Measurements from ENCODE around the gene MSANTD1. TPM values are rescaled to one million over a fixed set of nuclear protein-coding genes. Genes with fewer than 3 reads are reported as not detected.
A peak's percentile ranks its signal among the peaks of the same experiment; 100 is the strongest.

MSANTD1 gene
- total RNA-seq, 2 donors from 2014 or later, result 2.6 to 3.6 TPM

DNA sequence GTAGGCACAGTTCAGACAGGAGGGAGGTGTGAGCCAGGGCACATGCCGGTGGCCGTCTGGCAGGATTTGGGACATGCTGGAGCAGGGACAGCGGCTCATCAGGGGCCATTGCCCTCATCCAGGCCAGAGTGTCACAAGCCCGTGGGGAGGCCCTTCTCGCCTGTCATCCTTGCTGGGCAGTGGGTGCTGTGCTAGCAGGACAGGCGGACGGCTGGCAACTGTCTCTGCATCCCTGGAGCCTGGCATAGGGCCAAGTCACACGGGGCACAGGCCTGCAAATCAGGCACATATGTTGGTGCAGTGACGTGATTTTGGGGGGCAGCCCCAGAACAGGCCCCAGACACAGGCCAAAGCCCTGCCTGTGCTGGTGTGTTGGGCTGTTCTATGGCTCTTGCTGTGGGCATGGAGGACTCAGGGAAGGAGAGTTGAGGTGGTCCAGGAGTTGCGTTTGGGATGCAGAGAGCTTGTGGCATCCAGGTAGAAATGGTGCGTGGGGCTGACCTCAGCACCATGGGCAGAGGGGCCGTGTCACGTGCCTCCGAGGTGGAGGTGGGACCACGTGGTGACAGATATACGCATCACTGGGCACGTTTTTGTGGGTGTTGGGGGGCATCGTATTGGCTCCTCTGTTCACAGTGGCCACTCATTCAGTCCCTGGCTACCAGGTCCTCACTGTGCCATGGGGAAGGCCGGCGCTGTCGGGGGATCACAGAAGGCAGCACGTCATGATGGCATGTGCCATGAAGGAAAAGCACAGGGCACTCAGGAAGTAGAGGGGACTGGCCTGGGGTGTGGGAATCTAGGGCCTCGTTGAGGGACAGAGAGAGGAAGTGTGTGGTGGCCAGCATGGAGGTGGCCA lies 14.6 kb upstream of the MSANTD1 start:
- intact Hi-C loops (cut with DNase I), result no loop called here
- WGBS, 2 donors, result 86 to 88% methylated on average over 21 of the region's 23 CpGs
- peaks cover 22 to 48% of the 10 kb centered on the region in 2 donors for H3K36me3 ChIP-seq (replicated peaks in 1 of 2; ENCODE audit: insufficient read depth in 1 of 2, low read depth in 2 of 2)
- ATAC-seq (no peak), DNase-seq (no peak)
- H3K27ac ChIP-seq, result peak overlapping the region in 1 of 4 donors; percentile 33
- H3K27me3 ChIP-seq, result no peaks in the 10 kb centered on the region
- TF ChIP-seq POLR2A (IDR thresholded peaks at IDR 0.05), result no peak
- TF ChIP-seq, protein P1, sequence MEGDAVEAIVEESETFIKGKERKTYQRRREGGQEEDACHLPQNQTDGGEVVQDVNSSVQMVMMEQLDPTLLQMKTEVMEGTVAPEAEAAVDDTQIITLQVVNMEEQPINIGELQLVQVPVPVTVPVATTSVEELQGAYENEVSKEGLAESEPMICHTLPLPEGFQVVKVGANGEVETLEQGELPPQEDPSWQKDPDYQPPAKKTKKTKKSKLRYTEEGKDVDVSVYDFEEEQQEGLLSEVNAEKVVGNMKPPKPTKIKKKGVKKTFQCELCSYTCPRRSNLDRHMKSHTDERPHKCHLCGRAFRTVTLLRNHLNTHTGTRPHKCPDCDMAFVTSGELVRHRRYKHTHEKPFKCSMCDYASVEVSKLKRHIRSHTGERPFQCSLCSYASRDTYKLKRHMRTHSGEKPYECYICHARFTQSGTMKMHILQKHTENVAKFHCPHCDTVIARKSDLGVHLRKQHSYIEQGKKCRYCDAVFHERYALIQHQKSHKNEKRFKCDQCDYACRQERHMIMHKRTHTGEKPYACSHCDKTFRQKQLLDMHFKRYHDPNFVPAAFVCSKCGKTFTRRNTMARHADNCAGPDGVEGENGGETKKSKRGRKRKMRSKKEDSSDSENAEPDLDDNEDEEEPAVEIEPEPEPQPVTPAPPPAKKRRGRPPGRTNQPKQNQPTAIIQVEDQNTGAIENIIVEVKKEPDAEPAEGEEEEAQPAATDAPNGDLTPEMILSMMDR (IDR thresholded peaks at IDR 0.05), result no peak
- H3K4me1 ChIP-seq, result peaks cover 39% of the 10 kb centered on the region
- no peak overlapping the region for H3K4me3 ChIP-seq
- no peaks in the 10 kb centered on the region for H3K9me3 ChIP-seq

DNA sequence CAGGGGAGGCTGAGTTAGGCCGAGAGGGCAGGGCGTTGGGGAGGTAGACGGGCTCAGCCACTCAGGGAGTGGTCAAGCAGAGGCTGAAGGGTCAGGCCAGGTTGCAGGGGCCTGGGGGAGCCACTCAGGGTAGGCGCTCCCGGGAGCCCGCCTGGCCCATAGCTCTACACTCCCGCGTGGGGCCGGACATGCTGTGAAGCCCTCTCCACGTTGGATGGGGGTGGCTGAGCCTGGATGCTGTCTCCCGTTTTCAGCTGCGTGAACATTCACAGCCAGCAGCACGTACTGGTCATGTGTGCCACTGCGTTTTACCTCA lies 14.0 kb upstream of the MSANTD1 start:
- Histone ChIP-seq H3K27ac (no peak overlapping the region), H3K9me3 (no peaks in the 10 kb centered on the region), H3K4me1 (peaks cover 45% of the 10 kb centered on the region), H3K4me3 (no peak overlapping the region), H3K27me3 (no peaks in the 10 kb centered on the region), H3K36me3 (replicated peaks in 1 of 2; ENCODE audit: insufficient read depth in 1 of 2, low read depth in 2 of 2) (peaks cover 17 to 42% of the 10 kb centered on the region in 2 donors)
- ATAC-seq (no peak), DNase-seq (no peak)
- WGBS, 2 donors, result 83 to 90% methylated on average over 7 to 13 of the region's 14 CpGs
- TF ChIP-seq, protein P1 (IDR thresholded peaks at IDR 0.05), result no peak
- no peak for TF ChIP-seq POLR2A (IDR thresholded peaks at IDR 0.05)
- intact Hi-C loops (cut with DNase I), result no loop called here

DNA sequence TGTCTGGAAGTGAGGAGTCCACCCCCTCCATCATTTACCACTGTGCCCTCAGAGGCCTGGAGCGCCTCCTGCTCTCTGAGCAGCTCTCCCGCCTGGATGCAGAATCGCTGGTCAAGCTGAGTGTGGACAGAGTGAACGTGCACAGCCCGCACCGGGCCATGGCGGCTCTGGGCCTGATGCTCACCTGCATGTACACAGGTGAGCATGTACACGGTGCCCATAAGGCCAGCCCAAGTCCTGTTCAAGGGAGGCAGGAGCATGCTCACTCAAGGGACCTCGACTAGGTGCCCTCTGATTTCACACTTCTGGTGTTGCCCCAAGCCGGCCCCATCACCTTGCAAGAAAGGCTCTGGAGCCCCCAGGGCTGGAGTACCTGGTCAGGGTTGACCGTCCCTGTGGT lies 13.4 kb upstream of the MSANTD1 start:
- Histone ChIP-seq H3K4me1 (peaks cover 51% of the 10 kb centered on the region), H3K4me3 (no peak overlapping the region), H3K27me3 (no peaks in the 10 kb centered on the region), H3K9me3 (no peaks in the 10 kb centered on the region), H3K27ac (no peak overlapping the region), H3K36me3 (replicated peaks in 1 of 2; ENCODE audit: insufficient read depth in 1 of 2, low read depth in 2 of 2) (peaks cover 17 to 36% of the 10 kb centered on the region in 2 donors)
- 90 to 100% methylated on average over 1 to 10 of the region's 11 CpGs for WGBS, 2 donors
- TF ChIP-seq, protein P1 (IDR thresholded peaks at IDR 0.05), result no peak
- no peak for TF ChIP-seq POLR2A (IDR thresholded peaks at IDR 0.05)
- ATAC-seq (no peak), DNase-seq (no peak)
- intact Hi-C loops (cut with DNase I), result no loop called here

DNA sequence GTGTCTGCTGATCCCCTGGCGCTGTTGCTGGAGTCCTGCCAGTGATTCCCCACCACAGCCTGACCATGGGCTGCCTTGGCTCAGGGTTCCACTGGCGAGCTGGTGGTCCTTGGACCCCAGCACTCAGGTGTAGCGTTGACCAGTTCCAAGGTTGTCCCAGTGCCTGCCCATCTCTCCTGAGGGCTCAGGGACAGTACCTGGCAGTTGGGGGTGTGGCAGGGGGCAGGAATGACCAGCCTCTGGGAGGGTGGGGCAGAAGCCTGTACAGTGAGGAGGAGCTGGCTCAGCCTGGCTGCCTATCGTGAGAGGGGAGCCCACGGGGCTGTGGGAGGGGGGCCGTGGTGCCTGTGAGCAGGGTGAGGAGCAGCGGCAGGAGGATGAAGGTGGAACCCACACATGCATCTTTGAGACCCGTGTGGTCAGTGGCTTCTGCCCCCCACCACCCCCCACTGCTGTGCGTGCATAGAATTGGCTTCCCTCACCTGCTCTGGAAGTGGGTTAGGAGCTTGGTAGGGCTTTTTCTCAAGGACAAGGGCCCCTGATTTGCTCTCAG lies 12.6 kb upstream of the MSANTD1 start:
- DNase-seq, result no peak

More for the DNA sequence above, 12.6 kb upstream of the MSANTD1 start:
- Histone ChIP-seq H3K4me3 (no peak overlapping the region), H3K27ac (no peak overlapping the region), H3K36me3 (replicated peaks in 1 of 2; ENCODE audit: insufficient read depth in 1 of 2, low read depth in 2 of 2) (peaks cover 17 to 29% of the 10 kb centered on the region in 2 donors), H3K9me3 (no peaks in the 10 kb centered on the region), H3K27me3 (no peaks in the 10 kb centered on the region), H3K4me1 (peaks cover 59% of the 10 kb centered on the region)
- ATAC-seq, result no peak
- 68 to 74% methylated on average over 5 to 9 of the region's 9 CpGs for whole genome bisulfite sequencing, 2 donors
- TF ChIP-seq POLR2A (IDR thresholded peaks at IDR 0.05), result no peak
- TF ChIP-seq, protein P1 (IDR thresholded peaks at IDR 0.05), result no peak
- intact Hi-C loops (cut with DNase I), result no loop called here
